A549 treated with GW870086 at 1 μM for 4 hours (cell line): ENCODE data around the gene KRTAP7-1. TPM values are rescaled to one million over a fixed set of nuclear protein-coding genes. Genes with fewer than 3 reads are reported as not detected.

Experiments
- total RNA-seq: library from RNA; stranded (reverse); fragments of 200-300 nt; extraction: Qiagen RNA extraction; gene quantifications from 5 replicates; pipeline ENCODE4 v1.2.3, GENCODE V29; 2022; ENCODE audit warnings: low read depth

KRTAP7-1 gene
- total RNA-seq: not detected in 5 replicates

GRCh38 chr21:30829659-30830058 is at the start of gene KRTAP7-1:
KRTAP7-1 (minus strand) TSS chr21:30829759; CDS start chr21:30829698, 61 bp downstream.

GRCh38 chr21:30813174-30813573 is 16.4 kb downstream of the KRTAP7-1 start, which contains the start of gene KRTAP8-1:
KRTAP8-1 (minus strand) TSS chr21:30813274; CDS start chr21:30813220, 54 bp downstream.

Other genes starting within 250 kb of the KRTAP7-1 start
- gene KRTAP22-2, start 239.4 kb downstream of the KRTAP7-1 start, total RNA-seq: not detected in 5 replicates
- gene KRTAP6-3, start 237.3 kb downstream of the KRTAP7-1 start, total RNA-seq: not detected in 5 replicates
- not detected in 5 replicates for gene KRTAP6-2, start 230.9 kb downstream of the KRTAP7-1 start, total RNA-seq
- not detected in 5 replicates for gene KRTAP22-1, start 228.7 kb downstream of the KRTAP7-1 start, total RNA-seq
- gene KRTAP6-1, start 215.8 kb downstream of the KRTAP7-1 start, total RNA-seq: not detected in 5 replicates
- not detected in 5 replicates for gene KRTAP20-1, start 213.3 kb downstream of the KRTAP7-1 start, total RNA-seq
- gene KRTAP20-4, start 209.1 kb downstream of the KRTAP7-1 start, total RNA-seq: not detected in 5 replicates
- not detected in 5 replicates for gene KRTAP20-2, start 194.6 kb downstream of the KRTAP7-1 start, total RNA-seq
- gene KRTAP20-3, start 186.9 kb downstream of the KRTAP7-1 start, total RNA-seq: not detected in 5 replicates
- gene KRTAP21-3, start 111.0 kb downstream of the KRTAP7-1 start, total RNA-seq: not detected in 5 replicates
- gene KRTAP21-2, start 82.5 kb downstream of the KRTAP7-1 start, total RNA-seq: not detected in 5 replicates
- gene KRTAP21-1, start 74.3 kb downstream of the KRTAP7-1 start, total RNA-seq: not detected in 5 replicates
- gene KRTAP8-1, start 16.5 kb downstream of the KRTAP7-1 start, total RNA-seq: not detected in 5 replicates
- not detected in 5 replicates for gene KRTAP11-1, start 51.8 kb upstream of the KRTAP7-1 start, total RNA-seq
- not detected in 5 replicates for gene KRTAP19-8, start 208.7 kb upstream of the KRTAP7-1 start, total RNA-seq